ENCODE results near the gene APLF. TPM values are rescaled to one million over a fixed set of nuclear protein-coding genes. Genes with fewer than 3 reads are reported as not detected.

The APLF gene
- total and polyA plus RNA-seq, 9 donors, result 1.0 to 14.1 (median 9.3) TPM

DNA sequence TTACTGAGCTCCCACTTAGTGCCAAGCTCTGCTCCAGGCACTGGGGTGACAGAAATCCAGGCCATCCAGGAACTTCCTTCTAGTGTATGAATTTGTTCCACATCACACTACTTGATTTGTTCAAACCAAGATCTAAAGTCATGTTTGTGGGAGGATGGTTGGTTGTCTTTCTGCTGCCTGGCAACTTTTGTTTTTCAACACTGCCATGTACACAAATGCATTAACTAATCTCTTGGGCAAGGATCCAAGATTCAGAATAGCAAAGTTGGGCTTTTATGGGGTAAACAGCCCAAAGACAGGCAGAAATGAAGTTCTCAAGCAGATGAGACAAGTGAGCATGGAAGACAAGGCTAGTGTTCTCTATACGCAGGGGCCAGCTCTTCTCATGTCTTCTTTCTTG lies 122.6 kb downstream of the APLF start:
- Histone ChIP-seq H3K27me3 (no peaks in the 10 kb centered on the region), H3K9me3 (no peaks in the 10 kb centered on the region), H3K36me3 (no peaks in the 10 kb centered on the region), H3K4me3 (no peak overlapping the region), H3K27ac (no peak overlapping the region), H3K4me1 (ENCODE audit: insufficient read depth) (peaks cover 5% of the 10 kb centered on the region)
- WGBS, 3 donors, result 66 to 73% (median 71%) methylated on average over 1 of the region's 1 CpG
- no peak for TF ChIP-seq POLR2A (IDR thresholded peaks at IDR 0.05)
- no peak for TF ChIP-seq CTCF (IDR thresholded peaks at IDR 0.05)
- TF ChIP-seq EP300 (IDR thresholded peaks at IDR 0.05), result no peak
- intact Hi-C loops (cut with DNase I), result no loop called here
- DNase-seq, result no peak

DNA sequence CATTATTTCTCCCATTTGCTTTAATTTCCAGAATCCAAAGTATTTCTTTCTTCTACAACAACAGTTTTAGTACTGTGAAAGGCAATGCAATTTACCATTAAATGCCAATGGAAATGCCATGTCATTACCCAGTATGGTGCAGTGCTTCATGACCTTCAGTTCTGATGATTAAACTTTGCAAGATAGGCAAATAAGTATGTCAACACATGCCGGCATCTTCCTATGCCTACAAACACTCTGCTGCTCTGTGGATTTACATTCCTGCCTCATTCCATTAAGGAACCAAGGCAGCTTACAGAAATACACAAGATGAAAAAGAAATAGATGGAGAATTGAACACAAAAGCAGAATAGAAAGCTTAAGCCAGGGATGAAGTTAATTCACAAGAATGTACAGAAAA lies 123.3 kb downstream of the APLF start:
- H3K27ac ChIP-seq, result no peak overlapping the region
- H3K36me3 ChIP-seq, result no peaks in the 10 kb centered on the region
- no peak overlapping the region for H3K4me3 ChIP-seq
- H3K27me3 ChIP-seq, result no peaks in the 10 kb centered on the region
- TF ChIP-seq POLR2A (IDR thresholded peaks at IDR 0.05), result no peak
- no peak for TF ChIP-seq CTCF (IDR thresholded peaks at IDR 0.05)
- TF ChIP-seq EP300 (IDR thresholded peaks at IDR 0.05), result no peak
- DNase-seq, result no peak
- intact Hi-C loops (cut with DNase I), result no loop called here
- 14 to 18% (median 14%) methylated on average over 1 of the region's 1 CpG for WGBS, 3 donors
- H3K4me1 ChIP-seq (ENCODE audit: insufficient read depth), result peaks cover 5% of the 10 kb centered on the region
- no peaks in the 10 kb centered on the region for H3K9me3 ChIP-seq

DNA sequence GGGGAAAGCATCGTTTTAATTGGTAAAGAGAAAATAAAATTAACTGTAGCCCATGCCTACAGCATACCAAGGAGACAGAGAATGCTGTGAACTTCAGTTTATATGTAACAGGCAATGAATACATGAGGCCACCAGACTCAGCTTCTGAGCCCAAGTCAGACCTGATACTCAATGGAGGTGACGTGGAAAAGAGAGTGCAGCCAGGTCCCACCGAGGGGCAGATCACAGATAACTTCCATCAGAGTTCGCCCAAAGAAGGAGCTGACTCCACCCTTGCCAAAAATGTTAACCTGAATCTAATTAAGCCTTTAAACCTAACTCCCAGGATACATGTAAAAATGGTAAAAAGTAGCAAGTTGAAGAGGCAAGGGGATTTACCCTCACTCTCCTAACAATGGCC lies 123.8 kb downstream of the APLF start:
- H3K27ac ChIP-seq, result no peak overlapping the region
- no peak overlapping the region for H3K4me3 ChIP-seq
- DNase-seq, result no peak
- H3K4me1 ChIP-seq (ENCODE audit: insufficient read depth), result peaks cover 5% of the 10 kb centered on the region
- no peaks in the 10 kb centered on the region for H3K36me3 ChIP-seq
- WGBS, 3 donors, result 74 to 84% (median 83%) methylated on average over 4 of the region's 4 CpGs
- TF ChIP-seq POLR2A (IDR thresholded peaks at IDR 0.05) (no peak), CTCF (IDR thresholded peaks at IDR 0.05) (no peak), EP300 (IDR thresholded peaks at IDR 0.05) (no peak)
- H3K27me3 ChIP-seq, result no peaks in the 10 kb centered on the region
- intact Hi-C loops (cut with DNase I), result no loop called here
- no peaks in the 10 kb centered on the region for H3K9me3 ChIP-seq

- H3K9me3 ChIP-seq, result no peaks in the 10 kb centered on the region
- WGBS, 3 donors, result 89 to 100% (median 93%) methylated on average over 1 of the region's 1 CpG
Observed at GRCh38 chr2:68594041-68594440, 126.7 kb downstream of the APLF start.

More at GRCh38 chr2:68594041-68594440, 126.7 kb downstream of the APLF start:
- Histone ChIP-seq H3K27me3 (no peaks in the 10 kb centered on the region), H3K36me3 (no peaks in the 10 kb centered on the region), H3K27ac (no peak overlapping the region), H3K4me1 (ENCODE audit: insufficient read depth) (peaks cover 5% of the 10 kb centered on the region), H3K4me3 (no peak overlapping the region)
- DNase-seq, result no peak
- TF ChIP-seq CTCF (IDR thresholded peaks at IDR 0.05) (no peak), EP300 (IDR thresholded peaks at IDR 0.05) (no peak), POLR2A (IDR thresholded peaks at IDR 0.05) (no peak)
- intact Hi-C loops (cut with DNase I), result no loop called here

All from ovary (tissue), 9 donors.